GM21528 (cell line): Measurements from ENCODE around the gene FGF18.

Experiments
- ATAC-seq: cut with Tn5 transposase; IDR thresholded peaks from one replicate; pipeline ENCODE4 v1.9.1; 2021; ENCODE audit warnings: mild to moderate bottlenecking, moderate library complexity; ENCODE audit not compliant: unreplicated experiment, low FRiP score

FGF18 gene

DNA sequence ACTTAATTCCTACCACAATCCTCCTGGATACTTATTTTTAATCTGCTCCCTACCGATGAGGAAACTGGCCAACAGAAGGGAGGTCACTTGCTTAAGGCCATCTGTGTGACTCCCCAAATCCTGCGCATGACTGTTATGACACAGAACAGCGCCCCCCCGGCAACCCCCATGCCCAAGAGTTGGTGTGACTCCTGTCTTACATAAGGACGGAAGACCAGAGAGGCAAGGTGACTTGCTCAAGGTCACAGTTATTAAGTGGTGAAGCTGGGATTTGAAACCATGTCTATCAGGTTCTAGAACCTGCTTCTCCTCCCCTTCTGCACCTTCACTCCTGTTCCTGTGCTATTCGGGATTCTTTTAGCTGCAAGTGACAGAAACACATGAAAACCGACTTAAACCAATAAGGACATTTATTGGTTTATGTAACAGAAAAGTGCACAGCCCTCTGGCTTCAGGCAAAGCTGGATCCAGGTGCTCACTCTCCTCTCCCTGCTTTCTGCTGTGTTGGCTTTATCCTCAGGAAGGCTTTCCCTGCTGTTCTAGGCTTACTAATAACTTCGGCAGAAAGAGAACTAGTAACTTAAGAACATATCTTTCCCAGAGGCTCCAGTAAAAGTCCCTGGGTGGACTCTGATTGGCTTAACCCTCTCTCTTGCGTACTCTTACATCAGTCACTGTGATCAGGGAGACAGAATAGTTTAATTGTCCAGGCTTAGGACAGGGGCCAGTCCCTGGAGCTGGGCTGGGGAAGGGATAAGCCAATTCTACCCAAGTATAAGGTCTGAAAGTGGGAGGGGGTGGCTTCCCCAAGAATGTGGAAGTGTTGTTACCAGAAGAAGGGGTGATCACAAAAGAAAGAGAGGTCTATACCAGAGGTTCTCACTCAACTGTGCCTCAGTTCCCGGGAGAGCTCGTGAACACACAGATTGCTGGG, 43.7 kb downstream of the FGF18 start:
- ATAC-seq = no peak

DNA sequence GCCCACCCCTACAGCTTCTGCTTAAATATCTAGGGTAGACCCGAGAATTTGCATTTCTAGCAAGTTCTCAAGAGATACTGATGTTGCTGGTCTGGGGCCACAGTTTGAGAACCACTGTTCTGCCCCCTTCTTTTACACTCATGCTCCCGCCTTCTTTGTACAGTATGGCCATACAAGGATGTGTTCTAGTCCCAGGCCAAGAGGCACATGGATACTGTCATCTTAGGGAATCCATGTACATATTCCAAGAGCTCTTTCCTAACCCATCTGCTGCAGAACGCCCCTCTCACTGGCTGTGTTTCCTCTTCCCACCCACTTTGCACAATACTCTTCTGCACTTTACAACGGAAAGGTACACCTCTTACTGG, 44.4 kb downstream of the FGF18 start:
- no peak for ATAC-seq

- no peak for ATAC-seq
Measured at GRCh38 chr5:171464829-171465228, 45.4 kb downstream of the FGF18 start.

DNA sequence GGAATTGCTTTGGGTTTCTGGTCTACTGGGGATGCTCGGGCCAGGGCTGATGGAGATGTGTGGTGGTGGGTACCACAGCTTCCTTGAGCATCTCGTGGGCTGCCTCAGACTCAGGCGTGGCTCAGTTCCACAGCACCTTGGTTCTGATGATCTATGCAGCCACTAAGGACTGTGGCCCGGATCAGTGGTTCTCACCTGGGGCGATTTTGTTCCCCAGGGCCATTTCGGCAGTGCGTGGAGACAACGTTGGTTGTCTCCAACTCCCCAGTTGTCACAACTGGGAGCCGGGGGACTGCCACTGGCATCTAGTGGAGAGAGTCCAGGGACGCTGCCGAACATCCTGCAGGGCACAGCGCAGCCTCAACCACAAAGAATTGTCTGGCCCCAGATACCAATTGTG, 47.7 kb downstream of the FGF18 start:
- ATAC-seq = no peak

DNA sequence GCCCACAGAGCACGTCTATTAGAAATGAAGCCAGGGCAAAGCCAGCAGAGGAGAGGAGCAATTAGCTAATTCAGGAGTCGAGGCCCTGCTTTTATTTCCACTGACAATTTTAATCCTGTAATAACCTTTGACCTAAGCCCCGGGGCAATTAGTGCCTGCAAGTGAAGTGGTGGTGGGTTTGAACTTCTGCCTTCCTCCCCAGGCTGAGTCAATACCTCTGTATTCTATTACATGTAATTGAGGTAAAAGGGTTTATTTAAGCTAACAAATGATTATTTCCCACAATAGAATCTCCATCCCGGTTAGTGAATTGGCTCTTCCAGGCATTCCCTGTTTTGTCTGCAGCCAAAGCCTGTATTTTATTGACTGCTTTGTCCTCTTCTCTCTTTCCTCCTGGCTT, 49.9 kb downstream of the FGF18 start:
- no peak for ATAC-seq

DNA sequence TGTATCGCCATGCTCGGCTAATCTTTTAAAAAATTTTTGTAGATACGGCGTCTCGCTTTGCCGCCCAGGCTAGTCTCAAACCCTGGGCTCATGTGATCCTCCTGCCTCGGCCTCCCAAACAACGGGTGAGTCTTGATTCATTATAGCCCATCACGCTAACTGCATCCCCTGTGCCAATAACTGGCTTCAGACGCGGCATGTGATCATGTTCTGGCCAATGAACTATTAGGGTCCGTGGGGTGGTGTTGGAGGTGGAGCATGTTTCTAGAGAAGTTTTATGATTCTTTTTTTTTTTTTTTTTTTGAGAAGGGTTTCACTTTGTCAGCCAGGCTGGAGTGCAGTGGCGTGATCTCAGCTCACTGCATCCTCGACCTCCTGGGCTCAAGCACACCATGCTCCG, 51.0 kb downstream of the FGF18 start:
- ATAC-seq = no peak

DNA sequence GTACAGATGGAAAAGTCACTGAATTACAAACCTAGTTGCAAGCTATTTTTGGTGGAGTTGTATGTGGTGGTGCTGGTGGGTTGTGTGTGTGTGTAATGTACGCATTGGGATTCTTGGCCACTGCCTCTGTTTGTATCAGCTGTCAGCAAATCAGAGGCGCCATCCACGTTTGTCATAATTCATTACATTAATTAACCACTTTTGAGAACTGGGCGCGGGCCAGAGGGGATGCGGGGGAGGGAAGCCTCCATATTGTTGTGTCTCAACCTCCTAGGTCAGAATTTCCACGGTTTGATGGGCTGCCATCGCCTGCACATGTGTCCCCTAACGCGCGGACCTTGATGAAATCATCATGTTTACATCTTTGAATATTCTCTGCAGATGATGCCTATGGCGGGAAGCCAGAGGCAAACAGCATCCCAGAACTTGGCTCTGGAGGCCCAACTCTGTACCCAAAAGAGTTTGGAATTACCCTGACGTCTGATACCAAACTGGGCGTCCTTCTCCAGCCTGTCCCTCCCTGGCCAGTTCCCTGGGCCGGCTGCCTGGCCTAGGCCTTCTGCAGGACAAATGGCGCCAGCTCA, 54.9 kb downstream of the FGF18 start:
- no peak for ATAC-seq

DNA sequence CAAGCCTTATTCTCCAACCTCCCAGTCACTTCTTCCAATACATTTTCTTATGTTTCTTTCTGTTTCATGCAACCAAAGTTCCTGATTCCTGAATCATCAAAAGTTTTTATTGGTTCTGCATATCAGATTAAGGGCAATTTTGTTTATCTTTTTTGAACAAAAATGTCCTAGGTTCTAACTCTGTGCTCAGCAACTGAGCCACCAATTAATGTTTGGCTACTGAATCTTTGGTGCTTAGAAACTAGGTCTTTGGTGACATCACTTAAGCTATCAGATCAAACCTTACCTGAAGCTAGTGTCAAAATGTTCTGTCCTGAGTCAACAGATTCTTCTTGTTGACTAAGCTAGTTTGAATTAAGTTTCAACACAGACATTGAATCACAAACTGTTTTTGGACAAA, 56.1 kb downstream of the FGF18 start:
- ATAC-seq = no peak

- no peak for ATAC-seq
Measured at GRCh38 chr5:171476701-171477100, 57.3 kb downstream of the FGF18 start.

DNA sequence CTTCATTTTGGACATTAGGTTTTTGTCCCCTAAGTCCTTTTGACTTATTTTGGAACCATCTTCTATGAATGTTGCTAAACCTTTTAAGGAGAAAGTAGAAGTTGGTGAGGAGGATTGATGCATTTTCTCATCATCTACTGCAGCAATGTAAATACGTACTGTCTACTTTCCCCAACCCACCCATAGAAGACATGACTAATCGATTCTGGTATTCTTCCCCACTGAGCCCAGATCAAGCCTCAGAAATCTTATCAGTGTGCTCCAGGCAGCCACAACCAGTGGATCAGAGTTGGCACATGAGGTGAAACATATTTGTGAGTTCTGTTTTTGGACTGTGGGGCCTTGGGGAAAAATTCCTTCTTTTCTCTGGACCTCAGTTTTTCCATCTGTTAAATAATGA, 57.7 kb downstream of the FGF18 start:
- ATAC-seq = no peak

DNA sequence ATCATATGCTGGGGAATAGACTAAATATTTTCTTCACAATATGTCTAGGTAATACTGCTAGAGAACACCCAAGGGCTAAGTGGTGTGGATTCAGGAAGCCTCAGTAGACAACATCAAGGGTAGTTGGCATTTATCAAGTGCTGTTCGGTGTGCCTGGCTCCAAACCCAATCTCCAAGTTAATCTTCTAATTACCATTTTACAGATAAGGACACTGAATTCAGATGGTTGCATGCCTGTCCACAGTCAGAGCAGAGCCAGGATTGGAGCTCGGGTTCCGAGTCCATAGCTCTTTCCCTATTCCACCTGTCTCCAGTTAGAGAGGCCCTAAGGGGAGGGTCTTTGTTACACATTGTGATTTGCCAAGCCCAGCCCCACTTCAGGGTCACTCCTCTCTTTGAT, 58.2 kb downstream of the FGF18 start:
- no peak for ATAC-seq

DNA sequence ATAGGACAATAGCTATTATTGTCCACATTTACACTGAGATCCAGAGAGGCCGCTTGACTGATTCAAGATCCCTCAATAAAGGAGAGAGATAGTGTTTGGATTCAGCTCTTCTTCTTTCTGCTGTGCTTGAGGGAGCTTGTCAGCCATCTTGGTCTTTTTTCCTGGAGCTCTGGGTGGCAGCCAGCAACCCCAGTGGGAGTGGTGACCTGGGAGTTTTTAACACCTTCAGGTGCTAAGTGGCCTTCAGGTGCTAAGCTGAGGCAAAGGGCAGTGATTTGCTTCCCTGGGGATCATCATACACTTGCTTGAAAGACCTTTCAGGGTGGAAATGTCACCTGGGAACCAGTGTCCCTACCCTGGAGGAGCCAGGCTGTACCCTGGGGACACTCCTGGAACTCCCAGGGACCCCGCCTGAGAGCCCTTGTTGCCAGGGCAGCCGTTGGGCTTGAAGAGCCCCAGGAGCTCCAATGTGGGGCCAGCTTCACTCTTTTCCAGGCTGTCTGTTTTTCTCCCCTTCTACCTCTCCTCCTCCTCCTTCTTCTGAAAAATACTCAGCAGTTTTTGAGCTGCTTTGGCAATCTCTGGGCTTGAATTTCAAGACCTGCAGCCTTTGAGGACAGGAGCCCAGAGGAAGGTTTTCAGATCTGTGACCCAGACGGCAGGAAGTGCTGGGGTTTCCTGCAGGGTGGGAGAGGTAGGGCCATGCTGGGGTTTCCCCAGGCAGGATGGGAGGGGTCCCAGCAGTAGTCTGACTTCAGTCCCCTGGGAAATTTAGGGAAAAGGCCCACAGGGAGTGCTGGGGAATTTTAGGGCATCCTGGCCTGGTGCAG, 59.7 kb downstream of the FGF18 start:
- ATAC-seq = no peak

DNA sequence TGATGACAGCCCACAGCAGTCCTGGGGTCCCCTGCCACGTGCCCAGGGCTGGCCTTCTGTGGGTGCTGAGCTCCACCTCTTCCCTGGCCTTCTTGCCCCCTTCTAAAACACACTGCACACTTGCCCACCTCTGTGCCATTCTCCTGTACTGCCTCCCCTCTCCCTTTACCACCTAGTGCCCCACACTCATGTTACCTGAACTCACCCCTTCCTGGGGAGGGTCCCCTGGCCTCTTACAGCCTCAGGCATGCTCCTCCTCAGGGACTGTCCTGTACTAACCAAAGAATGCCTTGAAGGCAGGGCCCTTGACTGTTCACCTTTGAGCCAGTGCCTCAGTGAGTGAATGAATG, 60.3 kb downstream of the FGF18 start:
- no peak for ATAC-seq

DNA sequence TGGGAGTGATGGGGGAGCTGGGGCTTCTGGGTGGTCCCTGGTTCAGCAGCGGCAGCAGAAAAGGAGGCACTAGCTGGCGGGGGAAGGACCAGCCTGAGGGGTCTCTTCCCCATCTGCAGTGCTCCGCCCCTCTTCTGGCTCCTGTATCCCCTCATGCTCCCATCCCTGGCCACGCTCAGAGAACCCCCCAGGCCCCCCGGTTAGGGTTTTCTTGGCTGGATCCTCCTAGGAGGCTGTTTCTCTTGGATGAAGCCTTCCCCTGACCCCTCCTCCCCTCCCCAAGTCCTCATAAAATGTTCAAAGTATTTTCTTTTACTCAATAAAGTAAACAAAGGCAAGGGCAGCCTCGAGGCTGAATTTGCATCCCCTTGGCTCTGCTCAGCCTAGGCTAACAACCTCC, 60.8 kb downstream of the FGF18 start:
- no peak for ATAC-seq

GRCh38 chr5:171481571-171482433, 62.4 kb downstream of the FGF18 start:
- ATAC-seq = no peak

GRCh38 chr5:171482434-171482730, 62.9 kb downstream of the FGF18 start:
- no peak for ATAC-seq

DNA sequence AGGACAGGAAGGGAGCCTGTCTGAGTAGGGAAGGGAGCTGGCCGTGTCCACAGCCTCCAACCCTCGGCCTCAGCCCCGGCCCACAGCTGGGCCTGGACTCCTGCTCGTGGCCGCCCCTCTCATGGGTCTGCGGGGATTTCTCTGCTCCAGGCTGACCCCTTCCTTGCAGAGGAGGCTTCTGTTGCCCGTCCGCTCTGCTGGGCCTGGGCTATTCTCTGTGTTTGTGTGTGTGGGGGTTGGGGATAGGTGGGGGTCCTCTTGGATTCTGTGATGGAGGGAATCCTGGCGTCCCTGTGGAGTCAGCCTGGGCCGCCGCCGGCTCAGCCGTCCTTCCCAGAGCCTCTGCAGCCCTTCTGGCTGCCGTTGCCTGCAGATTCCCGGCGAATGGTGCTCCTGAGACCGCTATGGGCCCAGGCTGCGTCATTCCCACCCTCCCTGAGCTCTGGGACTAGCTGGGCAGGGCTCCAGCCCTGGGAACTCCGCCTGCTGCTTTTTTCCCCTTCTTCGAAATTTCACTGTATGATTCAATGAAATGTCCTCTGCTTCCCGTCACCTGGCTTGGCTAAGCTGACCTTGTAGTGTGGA, 64.2 kb downstream of the FGF18 start:
- no peak for ATAC-seq

GRCh38 chr5:171484460-171484899, 65.0 kb downstream of the FGF18 start:
- ATAC-seq = no peak

DNA sequence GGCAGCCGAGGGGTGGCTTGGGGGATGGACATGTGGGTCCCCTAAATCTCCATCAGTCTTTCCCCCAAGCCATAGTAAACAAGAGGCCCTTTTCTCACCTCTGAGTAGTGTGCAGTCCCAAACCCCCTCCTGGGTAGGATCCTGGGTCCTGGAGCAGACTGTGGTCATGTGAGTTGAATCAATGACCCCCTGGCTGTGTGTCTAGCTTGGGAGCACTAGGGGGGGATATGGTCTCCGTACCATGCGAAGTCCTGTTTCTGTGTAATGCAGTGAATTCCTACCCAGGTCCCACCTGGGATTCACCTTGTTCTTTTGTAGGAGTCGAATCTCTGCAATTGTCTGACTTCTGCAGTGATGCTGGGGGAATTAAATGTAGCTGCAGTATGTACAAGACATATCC, 66.2 kb downstream of the FGF18 start:
- no peak for ATAC-seq

DNA sequence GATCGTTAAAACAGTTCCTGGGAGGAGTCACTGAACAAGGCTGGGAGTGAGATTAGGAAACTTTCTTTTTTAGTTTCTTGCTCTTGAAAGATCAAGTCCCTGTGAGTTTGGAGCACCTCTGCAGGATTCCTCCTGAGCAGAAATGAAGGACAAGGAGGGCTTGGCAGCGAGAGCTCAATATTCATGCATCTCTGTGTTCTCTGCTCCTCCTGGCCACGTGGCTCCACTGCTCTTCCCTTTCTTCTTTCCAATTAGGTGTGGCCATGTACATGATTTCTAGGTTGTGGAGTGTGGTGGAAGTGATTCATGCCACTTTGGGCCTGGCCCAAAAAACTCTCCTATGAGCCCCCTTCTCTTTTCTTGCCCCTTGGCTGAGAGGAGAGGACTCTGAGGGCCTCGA, 67.2 kb downstream of the FGF18 start:
- ATAC-seq = no peak
